CD4-positive, CD25-positive, alpha-beta regulatory T cell (primary cell): ENCODE measurements around the gene B4GALNT2. TPM values are rescaled to one million over a fixed set of nuclear protein-coding genes. Genes with fewer than 3 reads are reported as not detected.
"Not testable (repeated sequence)": the region's sequence is repeated elsewhere in the genome, so short reads cannot be mapped to it uniquely, and the experiment has no call there.

Experiments used
- ATAC-seq, 2 donors: fragments of 150-1000 bp; cut with Tn5 transposase; one replicate each; pipeline ENCODE4 v1.10.0; 2021; ENCODE audit warnings: low read depth in 2 of 2, moderate number of reproducible peaks in 2 of 2, moderate library complexity in 1 of 2
- DNase-seq, 3 donors: peaks; one replicate each; pipeline versions ENCODE4 v3.0.0 to v3.0.0-alpha.2; 2012 to 2022; ENCODE audit warnings: mixed read lengths in 1 of 3
- H3K27ac ChIP-seq: one replicate; pipeline ENCODE4 v1.7.0; 2013; ENCODE audit warnings: mild to moderate bottlenecking, low read length; ENCODE audit not compliant: insufficient read depth, poor library complexity, severe bottlenecking
- H3K27me3 ChIP-seq: one replicate; pipeline ENCODE4 v1.7.0; 2013; ENCODE audit warnings: low read length; ENCODE audit not compliant: control insufficient read depth, insufficient read depth
- H3K36me3 ChIP-seq: one replicate; pipeline ENCODE4 v1.7.0; 2013; ENCODE audit warnings: mild to moderate bottlenecking, low read length, moderate library complexity; ENCODE audit not compliant: control insufficient read depth, insufficient read depth
- H3K4me1 ChIP-seq: 2 replicates; pipeline ENCODE4 v1.7.0; 2013; ENCODE audit warnings: mild to moderate bottlenecking, low read length; ENCODE audit not compliant: insufficient read depth, control insufficient read depth, poor library complexity, severe bottlenecking
- H3K4me3 ChIP-seq: one replicate; pipeline ENCODE4 v1.7.0; 2013; ENCODE audit warnings: low read depth, mild to moderate bottlenecking, low read length, moderate library complexity
- H3K9me3 ChIP-seq, 2 experiments: 1 replicate in 1 of 2; 2 replicates in 1 of 2; pipeline ENCODE4 v1.7.0; 2013; ENCODE audit warnings: low read length in 2 of 2, mild to moderate bottlenecking in 1 of 2, moderate library complexity in 1 of 2; ENCODE audit not compliant: control insufficient read depth in 2 of 2
- H3K27ac Mint-ChIP-seq, 3 donors: one replicate each; pipeline ENCODE4 v1.8.0; 2020 to 2022; ENCODE audit warnings: mild to moderate bottlenecking in 3 of 3, mixed read lengths in 3 of 3, moderate library complexity in 2 of 3
- H3K27me3 Mint-ChIP-seq: one replicate; pipeline ENCODE4 v1.8.0; 2022; ENCODE audit warnings: mild to moderate bottlenecking, mixed read lengths
- H3K36me3 Mint-ChIP-seq: one replicate; pipeline ENCODE4 v1.8.0; 2020; ENCODE audit warnings: mixed read lengths
- H3K4me1 Mint-ChIP-seq, 4 donors: one replicate each; pipeline ENCODE4 v1.8.0; 2020 to 2022; ENCODE audit warnings: mixed read lengths in 4 of 4, mild to moderate bottlenecking in 1 of 4
- H3K4me3 Mint-ChIP-seq, 4 donors: one replicate each; pipeline ENCODE4 v1.8.0; 2020 to 2022; ENCODE audit warnings: mild to moderate bottlenecking in 4 of 4, mixed read lengths in 4 of 4, moderate library complexity in 3 of 4
- H3K9me3 Mint-ChIP-seq, 7 donors: one replicate each; pipeline ENCODE4 v1.8.0; 2020 to 2022; ENCODE audit warnings: mixed read lengths in 7 of 7, mild to moderate bottlenecking in 3 of 7, moderate library complexity in 2 of 7
- polyA plus RNA-seq, 4 donors: library from polyadenylated mRNA; unstranded; fragments of 300-500 nt; fragmentation: Illumina TruSeq; gene quantifications; one replicate each; pipeline ENCODE4 v1.2.3, GENCODE V29; 2021
- total RNA-seq: library from RNA; stranded (reverse); gene quantifications from one replicate; pipeline ENCODE4 v1.2.3, GENCODE V29; 2022

B4GALNT2 gene
- total and polyA plus RNA-seq, 5 donors from 2014 or later, result not detected

- H3K9me3 Mint-ChIP-seq, result peaks cover 2 to 19% (median 9%) of the 10 kb centered on the region in 7 donors
- peaks cover 53% of the 10 kb centered on the region for H3K27me3 Mint-ChIP-seq
- Histone ChIP-seq H3K27me3 (peaks cover 28% of the 10 kb centered on the region), H3K27ac (no peak overlapping the region), H3K9me3 (peaks cover 6 to 12% of the 10 kb centered on the region in 2 experiments), H3K4me1 (no peaks in the 10 kb centered on the region), H3K36me3 (no peaks in the 10 kb centered on the region), H3K4me3 (no peak overlapping the region)
- no peak for DNase-seq
- no peak for ATAC-seq
- H3K4me3 Mint-ChIP-seq, result no peak overlapping the region
- H3K36me3 Mint-ChIP-seq, result peaks cover 1% of the 10 kb centered on the region
- H3K4me1 Mint-ChIP-seq, result no peaks in the 10 kb centered on the region
- no peak overlapping the region for H3K27ac Mint-ChIP-seq
These were observed 37.6 kb downstream of the B4GALNT2 start for GRCh38 chr17:49170216-49170615.

- H3K4me1 Mint-ChIP-seq, H3K36me3 Mint-ChIP-seq, ATAC-seq: not testable (repeated sequence)
These were observed 38.1 kb downstream of the B4GALNT2 start for GRCh38 chr17:49170711-49171110.

GRCh38 chr17:49175978-49176377, 43.4 kb downstream of the B4GALNT2 start:
- not testable (repeated sequence) for H3K27me3 ChIP-seq, H3K4me1 Mint-ChIP-seq, H3K4me3 ChIP-seq, ATAC-seq, H3K36me3 ChIP-seq, H3K4me1 ChIP-seq, H3K4me3 Mint-ChIP-seq, H3K27ac ChIP-seq, H3K27ac Mint-ChIP-seq, DNase-seq
- H3K9me3 ChIP-seq, result peaks cover 26 to 36% of the 10 kb centered on the region in 2 experiments
- Mint-ChIP-seq H3K9me3 (peaks cover 3 to 39% (median 16%) of the 10 kb centered on the region in 7 donors), H3K36me3 (peaks cover 10% of the 10 kb centered on the region), H3K27me3 (peaks cover 29% of the 10 kb centered on the region)

More at GRCh38 chr17:49170711-49171110, 38.1 kb downstream of the B4GALNT2 start:
- H3K36me3 ChIP-seq, H3K27ac ChIP-seq, DNase-seq, H3K27ac Mint-ChIP-seq, H3K4me3 ChIP-seq, H3K4me1 ChIP-seq, H3K4me3 Mint-ChIP-seq: not testable (repeated sequence)
- Histone ChIP-seq H3K27me3 (peaks cover 25% of the 10 kb centered on the region), H3K9me3 (peaks cover 10 to 17% of the 10 kb centered on the region in 2 experiments)
- Mint-ChIP-seq H3K9me3 (peaks cover 3 to 24% (median 11%) of the 10 kb centered on the region in 7 donors), H3K27me3 (peaks cover 48% of the 10 kb centered on the region)

- peaks cover 19 to 25% of the 10 kb centered on the region in 2 experiments for H3K9me3 ChIP-seq
- no peak overlapping the region for H3K27ac ChIP-seq
- H3K36me3 ChIP-seq, result no peaks in the 10 kb centered on the region
- Mint-ChIP-seq H3K36me3 (peaks cover 8% of the 10 kb centered on the region), H3K4me3 (no peak overlapping the region), H3K4me1 (peaks cover 0 to 5% (median 4%) of the 10 kb centered on the region in 4 donors), H3K9me3 (peaks cover 2 to 34% (median 5%) of the 10 kb centered on the region in 7 donors), H3K27me3 (peaks cover 10% of the 10 kb centered on the region), H3K27ac (no peak overlapping the region)
- no peak overlapping the region for H3K4me3 ChIP-seq
- DNase-seq (peak; percentile 44 to 54 (median 49)), ATAC-seq (no peak)
- H3K27me3 ChIP-seq, result no peaks in the 10 kb centered on the region
- H3K4me1 ChIP-seq, result no peaks in the 10 kb centered on the region
These were observed 47.7 kb downstream of the B4GALNT2 start for GRCh38 chr17:49180303-49180702.

- peaks cover 8% of the 10 kb centered on the region for H3K27me3 Mint-ChIP-seq
- no peak overlapping the region for H3K27ac Mint-ChIP-seq
These were observed 48.5 kb downstream of the B4GALNT2 start for GRCh38 chr17:49180998-49181635.

GRCh38 chr17:49183341-49183740, 50.8 kb downstream of the B4GALNT2 start:
- H3K9me3 Mint-ChIP-seq, result peaks cover 0 to 19% (median 2%) of the 10 kb centered on the region in 7 donors
- no peaks in the 10 kb centered on the region for H3K36me3 ChIP-seq
- H3K4me1 ChIP-seq, result no peaks in the 10 kb centered on the region
- no peak overlapping the region for H3K27ac ChIP-seq
- no peak for DNase-seq
- H3K9me3 ChIP-seq, result peaks cover 0 to 7% of the 10 kb centered on the region in 2 experiments
- no peak overlapping the region for H3K27ac Mint-ChIP-seq
- H3K4me3 Mint-ChIP-seq, result no peak overlapping the region
- H3K27me3 Mint-ChIP-seq, result peaks cover 7% of the 10 kb centered on the region
- ATAC-seq, result no peak
- H3K4me1 Mint-ChIP-seq, result peaks cover 0 to 5% (median 4%) of the 10 kb centered on the region in 4 donors
- no peaks in the 10 kb centered on the region for H3K27me3 ChIP-seq
- H3K36me3 Mint-ChIP-seq, result peaks cover 3% of the 10 kb centered on the region
- no peak overlapping the region for H3K4me3 ChIP-seq

More at GRCh38 chr17:49180998-49181635, 48.5 kb downstream of the B4GALNT2 start:
- H3K4me1 ChIP-seq, result no peaks in the 10 kb centered on the region
- no peak overlapping the region for H3K4me3 ChIP-seq
- Mint-ChIP-seq H3K36me3 (peaks cover 6% of the 10 kb centered on the region), H3K4me1 (peaks cover 0 to 5% (median 4%) of the 10 kb centered on the region in 4 donors), H3K9me3 (peaks cover 0 to 28% (median 2%) of the 10 kb centered on the region in 7 donors), H3K4me3 (no peak overlapping the region)
- peaks cover 14 to 22% of the 10 kb centered on the region in 2 experiments for H3K9me3 ChIP-seq
- no peaks in the 10 kb centered on the region for H3K36me3 ChIP-seq
- no peak overlapping the region for H3K27ac ChIP-seq
- ATAC-seq, result no peak
- no peaks in the 10 kb centered on the region for H3K27me3 ChIP-seq
- no peak for DNase-seq

- H3K36me3 Mint-ChIP-seq, result peaks cover 3% of the 10 kb centered on the region
- Histone ChIP-seq H3K4me1 (no peaks in the 10 kb centered on the region), H3K27me3 (no peaks in the 10 kb centered on the region), H3K4me3 (no peak overlapping the region), H3K9me3 (peaks cover 0 to 7% of the 10 kb centered on the region in 2 experiments), H3K36me3 (no peaks in the 10 kb centered on the region), H3K27ac (no peak overlapping the region)
- no peak for ATAC-seq
- peaks cover 0 to 5% (median 4%) of the 10 kb centered on the region in 4 donors for H3K4me1 Mint-ChIP-seq
- DNase-seq, result no peak
- no peak overlapping the region for H3K27ac Mint-ChIP-seq
- peaks cover 0 to 19% (median 2%) of the 10 kb centered on the region in 7 donors for H3K9me3 Mint-ChIP-seq
- no peak overlapping the region for H3K4me3 Mint-ChIP-seq
- H3K27me3 Mint-ChIP-seq, result peaks cover 7% of the 10 kb centered on the region
These were observed 51.2 kb downstream of the B4GALNT2 start for GRCh38 chr17:49183801-49184200.

- H3K36me3 ChIP-seq, H3K4me3 Mint-ChIP-seq, H3K4me3 ChIP-seq, H3K27me3 ChIP-seq, H3K27ac Mint-ChIP-seq, H3K4me1 ChIP-seq, H3K27ac ChIP-seq, ATAC-seq, H3K27me3 Mint-ChIP-seq, H3K4me1 Mint-ChIP-seq, H3K36me3 Mint-ChIP-seq, DNase-seq, H3K9me3 ChIP-seq: not testable (repeated sequence)
- peaks cover 0 to 19% (median 2%) of the 10 kb centered on the region in 7 donors for H3K9me3 Mint-ChIP-seq
These were observed 52.0 kb downstream of the B4GALNT2 start for GRCh38 chr17:49184522-49184921.
